H9 (cell line): ENCODE results near the gene PPT1. TPM values are rescaled to one million over a fixed set of nuclear protein-coding genes. Genes with fewer than 3 reads are reported as not detected.

ENCODE experiments used
- DNase-seq: peaks from one replicate; pipeline ENCODE4 v3.0.0-alpha.2; 2017
- H2AFZ ChIP-seq: one replicate; pipeline ENCODE4 v1.6.1; 2013; ENCODE audit warnings: mild to moderate bottlenecking, low read length, control low read depth, moderate library complexity
- H2AK5ac ChIP-seq: 2 replicates; pipeline ENCODE4 v1.6.1; 2013; ENCODE audit warnings: low read length, control low read depth, mixed read lengths; ENCODE audit not compliant: insufficient read length
- H2BK120ac ChIP-seq: one replicate; pipeline ENCODE4 v1.6.1; 2013; ENCODE audit warnings: low read depth, mild to moderate bottlenecking, low read length, control low read depth, inconsistent platforms; ENCODE audit not compliant: poor library complexity, severe bottlenecking
- H2BK12ac ChIP-seq: 2 replicates; pipeline ENCODE4 v1.6.1; 2013; ENCODE audit warnings: low read length, control low read depth, mixed read lengths, low read depth; ENCODE audit not compliant: insufficient read length
- H2BK15ac ChIP-seq: 2 replicates; pipeline ENCODE4 v1.6.1; 2013; ENCODE audit warnings: low read depth, low read length, control low read depth
- H2BK20ac ChIP-seq: one replicate; pipeline ENCODE4 v1.6.1; 2013; ENCODE audit warnings: low read depth, mild to moderate bottlenecking, low read length, control low read depth, inconsistent platforms; ENCODE audit not compliant: poor library complexity, severe bottlenecking
- H2BK5ac ChIP-seq: 2 replicates; pipeline ENCODE4 v1.6.1; 2013; ENCODE audit warnings: low read length, control low read depth, mixed read lengths; ENCODE audit not compliant: insufficient read length
- H3K14ac ChIP-seq: 2 replicates; pipeline ENCODE4 v1.6.1; 2013; ENCODE audit warnings: low read length, control low read depth; ENCODE audit not compliant: insufficient read depth
- H3K18ac ChIP-seq: 2 replicates; pipeline ENCODE4 v1.6.1; 2013; ENCODE audit warnings: low read depth, mild to moderate bottlenecking, mixed read lengths, low read length, control low read depth; ENCODE audit not compliant: insufficient read length
- H3K23ac ChIP-seq: 2 replicates; pipeline ENCODE4 v1.6.1; 2013; ENCODE audit warnings: low read length, control low read depth, mixed read lengths, low read depth; ENCODE audit not compliant: insufficient read length
- H3K23me2 ChIP-seq: 2 replicates; pipeline ENCODE4 v1.6.1; 2013; ENCODE audit warnings: low read depth, mild to moderate bottlenecking, mixed read lengths, low read length, control low read depth; ENCODE audit not compliant: insufficient read length, poor library complexity, severe bottlenecking
- H3K27ac ChIP-seq: 2 replicates; pipeline ENCODE4 v1.5.1; 2013; ENCODE audit warnings: low read length, control low read depth, mixed read lengths, low read depth; ENCODE audit not compliant: insufficient read length
- H3K27me3 ChIP-seq: 2 replicates; pipeline ENCODE4 v1.6.1; 2013; ENCODE audit warnings: low read length, control low read depth, inconsistent platforms; ENCODE audit not compliant: insufficient read depth
- H3K4ac ChIP-seq: 2 replicates; pipeline ENCODE4 v1.6.1; 2013; ENCODE audit warnings: low read depth, mild to moderate bottlenecking, control low read depth, inconsistent platforms, low read length, moderate library complexity
- H3K4me1 ChIP-seq: 2 replicates; pipeline ENCODE4 v1.6.1; 2013; ENCODE audit warnings: low read length, control low read depth, inconsistent platforms; ENCODE audit not compliant: insufficient read depth
- H3K4me2 ChIP-seq: 2 replicates; pipeline ENCODE4 v1.6.1; 2013; ENCODE audit warnings: low read length, control low read depth, mixed read lengths; ENCODE audit not compliant: insufficient read length, insufficient read depth
- H3K56ac ChIP-seq: 2 replicates; pipeline ENCODE4 v1.6.1; 2013; ENCODE audit warnings: low read depth, mild to moderate bottlenecking, mixed read lengths, low read length, control low read depth; ENCODE audit not compliant: insufficient read length
- H3K79me1 ChIP-seq: 2 replicates; pipeline ENCODE4 v1.6.1; 2013; ENCODE audit warnings: low read depth, mild to moderate bottlenecking, moderate library complexity, low read length, control low read depth, inconsistent platforms; ENCODE audit not compliant: insufficient read depth, poor library complexity, severe bottlenecking
- H3K79me2 ChIP-seq: 2 replicates; pipeline ENCODE4 v1.6.1; 2013; ENCODE audit warnings: low read length, control low read depth, inconsistent platforms; ENCODE audit not compliant: insufficient read depth
- H3K9ac ChIP-seq: 2 replicates; pipeline ENCODE4 v1.6.1; 2013; ENCODE audit warnings: low read length, control low read depth, mixed read lengths; ENCODE audit not compliant: insufficient read length; ENCODE audit errors: extremely low read depth
- H3K9me3 ChIP-seq: one replicate; pipeline ENCODE4 v1.6.1; 2013; ENCODE audit warnings: low read depth, low read length, inconsistent platforms; ENCODE audit not compliant: control insufficient read depth
- H3T11ph ChIP-seq: one replicate; pipeline ENCODE4 v1.6.1; 2013; ENCODE audit warnings: mild to moderate bottlenecking, low read length, control low read depth, inconsistent platforms
- H4K20me1 ChIP-seq: one replicate; pipeline ENCODE4 v1.6.1; 2013; ENCODE audit not compliant: control insufficient read depth, insufficient read length, insufficient read depth
- H4K5ac ChIP-seq: 2 replicates; pipeline ENCODE4 v1.6.1; 2013; ENCODE audit warnings: low read depth, mild to moderate bottlenecking, mixed read lengths, low read length, control low read depth; ENCODE audit not compliant: insufficient read length
- H4K8ac ChIP-seq: replicated peaks from 2 replicates; pipeline ENCODE4 v1.6.1; 2013; ENCODE audit warnings: low read length, control low read depth, mixed read lengths, low read depth; ENCODE audit not compliant: insufficient read length
- H4K91ac ChIP-seq: 2 replicates; pipeline ENCODE4 v1.6.1; 2013; ENCODE audit warnings: low read depth, mild to moderate bottlenecking, moderate library complexity, mixed read lengths, low read length, control low read depth; ENCODE audit not compliant: insufficient read length
- H3K27ac Mint-ChIP-seq, 3 experiments: 2 replicates in 2 of 3; 3 replicates in 1 of 3; pipeline ENCODE4 v1.8.0; 2020 to 2021; ENCODE audit warnings: mixed read lengths in 3 of 3, mild to moderate bottlenecking in 1 of 3, moderate library complexity in 1 of 3
- H3K27me3 Mint-ChIP-seq: 2 replicates; pipeline ENCODE4 v1.8.0; 2021; ENCODE audit warnings: low read depth, mild to moderate bottlenecking, moderate library complexity, mixed read lengths
- H3K36me3 Mint-ChIP-seq, 3 experiments: 2 replicates in 2 of 3; 3 replicates in 1 of 3; pipeline ENCODE4 v1.8.0; 2020 to 2021; ENCODE audit warnings: low read depth in 3 of 3, mixed read lengths in 3 of 3; ENCODE audit not compliant: insufficient read depth in 1 of 3
- H3K4me1 Mint-ChIP-seq, 2 experiments: 2 replicates each; pipeline ENCODE4 v1.8.0; 2020; ENCODE audit warnings: mixed read lengths in 2 of 2
- H3K4me3 Mint-ChIP-seq, 2 experiments: 2 replicates in 1 of 2; 3 replicates in 1 of 2; pipeline ENCODE4 v1.8.0; 2020 to 2021; ENCODE audit warnings: mild to moderate bottlenecking in 2 of 2, mixed read lengths in 2 of 2, moderate library complexity in 1 of 2
- H3K9me3 Mint-ChIP-seq, 2 experiments: 2 replicates in 1 of 2; 3 replicates in 1 of 2; pipeline ENCODE4 v1.8.0; 2020; ENCODE audit warnings: mild to moderate bottlenecking in 2 of 2, mixed read lengths in 2 of 2, moderate library complexity in 1 of 2
- WGBS: extraction: QIAGEN DNeasy Blood & Tissue Kit; methylation state at CpG from one replicate; pipeline ENCODE4 v1.1.7; 2013; ENCODE audit warnings: missing lambda C conversion rate, low lambda C conversion rate, mixed read lengths; ENCODE audit not compliant: insufficient read length; ENCODE audit errors: extremely low coverage; 5-methylcytosine and 5-hydroxymethylcytosine counted together
- total RNA-seq: library from RNA; stranded (reverse); gene quantifications from 2 replicates; pipeline ENCODE4 v1.2.1, GENCODE V29; 2021
- TF ChIP-seq, protein P1 (sequence below): fragments of 200-600 bp; sonication (generic); conservative IDR thresholded peaks from 3 replicates; pipeline ENCODE4 v1.8.0; 2021; ENCODE audit warnings: antibody characterized with exemption, mild to moderate bottlenecking

Gene PPT1
- total RNA-seq, 1 experiment from 2014 or later: 109 TPM

DNA sequence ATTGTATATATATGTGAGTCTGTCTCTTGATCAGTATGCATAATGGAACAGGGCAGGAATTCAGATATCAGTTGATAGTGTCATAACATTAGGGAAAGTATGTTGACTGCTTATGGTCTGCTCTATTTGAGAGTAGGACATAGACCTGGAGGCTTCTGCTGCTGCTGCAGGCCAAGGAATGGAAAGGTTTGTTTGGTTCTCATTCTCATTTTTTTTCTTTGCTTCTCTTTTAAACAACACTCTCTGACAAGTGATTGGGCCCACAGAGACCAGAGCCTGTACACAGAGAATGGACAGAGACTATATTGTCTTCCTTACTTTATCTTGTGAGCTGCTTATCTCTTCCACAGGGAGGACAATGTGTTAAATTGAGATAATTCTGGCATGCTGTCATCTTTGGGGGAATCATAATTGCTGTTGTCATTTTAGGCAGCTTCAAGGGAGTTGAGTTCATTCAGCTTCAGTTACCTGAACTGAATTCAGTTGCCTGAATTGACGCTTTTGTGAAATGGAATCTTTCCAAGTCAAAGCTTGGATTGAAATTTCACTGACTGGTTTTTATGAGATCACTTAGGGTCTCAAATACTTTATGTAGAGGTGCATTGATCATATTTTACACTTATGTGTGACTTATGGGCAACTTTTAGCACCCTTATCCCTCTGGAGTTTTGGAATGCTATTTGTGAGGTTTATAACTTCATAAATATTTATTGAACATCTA lies 39.6 kb downstream of the PPT1 start:
- Histone ChIP-seq H4K5ac (no peak overlapping the region), H3K4me2 (no peak overlapping the region), H2BK120ac (no peak overlapping the region), H4K91ac (no peak overlapping the region), H3T11ph (no peak overlapping the region), H3K56ac (no peak overlapping the region), H3K4ac (no peak overlapping the region), H3K27ac (no peak overlapping the region), H3K79me2 (peaks cover 5% of the 10 kb centered on the region; the same call in 1 of the 2 replicates), H2BK5ac (no peak overlapping the region), H3K18ac (no peak overlapping the region), H2BK20ac (no peak overlapping the region), H3K79me1 (peaks cover 3% of the 10 kb centered on the region), H2AFZ (no peak overlapping the region), H3K9me3 (no peaks in the 10 kb centered on the region), H3K23ac (no peak overlapping the region), H2BK15ac (no peak overlapping the region), H4K8ac (no peak overlapping the region), H2AK5ac (no peak overlapping the region), H3K4me1 (peaks cover 4% of the 10 kb centered on the region; the same call in 1 of the 2 replicates), H3K9ac (no peak overlapping the region), H4K20me1 (no peaks in the 10 kb centered on the region), H3K14ac (no peak overlapping the region), H3K27me3 (no peaks in the 10 kb centered on the region), H2BK12ac (no peak overlapping the region), H3K23me2 (no peaks in the 10 kb centered on the region)
- Mint-ChIP-seq H3K36me3 (peaks cover 18 to 32% (median 24%) of the 10 kb centered on the region in 3 experiments), H3K4me3 (no peak overlapping the region), H3K27me3 (no peaks in the 10 kb centered on the region), H3K9me3 (no peaks in the 10 kb centered on the region), H3K27ac (peak overlapping the region in 1 of 3 experiments; percentile 26; a peak in 1 of 7 replicates), H3K4me1 (peaks cover 25 to 26% of the 10 kb centered on the region in 2 experiments)
- TF ChIP-seq, protein P1, sequence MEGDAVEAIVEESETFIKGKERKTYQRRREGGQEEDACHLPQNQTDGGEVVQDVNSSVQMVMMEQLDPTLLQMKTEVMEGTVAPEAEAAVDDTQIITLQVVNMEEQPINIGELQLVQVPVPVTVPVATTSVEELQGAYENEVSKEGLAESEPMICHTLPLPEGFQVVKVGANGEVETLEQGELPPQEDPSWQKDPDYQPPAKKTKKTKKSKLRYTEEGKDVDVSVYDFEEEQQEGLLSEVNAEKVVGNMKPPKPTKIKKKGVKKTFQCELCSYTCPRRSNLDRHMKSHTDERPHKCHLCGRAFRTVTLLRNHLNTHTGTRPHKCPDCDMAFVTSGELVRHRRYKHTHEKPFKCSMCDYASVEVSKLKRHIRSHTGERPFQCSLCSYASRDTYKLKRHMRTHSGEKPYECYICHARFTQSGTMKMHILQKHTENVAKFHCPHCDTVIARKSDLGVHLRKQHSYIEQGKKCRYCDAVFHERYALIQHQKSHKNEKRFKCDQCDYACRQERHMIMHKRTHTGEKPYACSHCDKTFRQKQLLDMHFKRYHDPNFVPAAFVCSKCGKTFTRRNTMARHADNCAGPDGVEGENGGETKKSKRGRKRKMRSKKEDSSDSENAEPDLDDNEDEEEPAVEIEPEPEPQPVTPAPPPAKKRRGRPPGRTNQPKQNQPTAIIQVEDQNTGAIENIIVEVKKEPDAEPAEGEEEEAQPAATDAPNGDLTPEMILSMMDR: no peak
- DNase-seq: no peak
- no CpG with 5 or more reads among the region's 1 CpG for WGBS
